ENCODE measurements around the gene LMTK3. TPM values are rescaled to one million over a fixed set of nuclear protein-coding genes. Genes with fewer than 3 reads are reported as not detected.

LMTK3 gene
- total and polyA plus RNA-seq, 9 of the 15 experiments (the other 6 are each of a cell fraction or from before 2014, with no cell fraction given): 0.35 to 12.3 (median 2.0) TPM; not detected in 2

DNA sequence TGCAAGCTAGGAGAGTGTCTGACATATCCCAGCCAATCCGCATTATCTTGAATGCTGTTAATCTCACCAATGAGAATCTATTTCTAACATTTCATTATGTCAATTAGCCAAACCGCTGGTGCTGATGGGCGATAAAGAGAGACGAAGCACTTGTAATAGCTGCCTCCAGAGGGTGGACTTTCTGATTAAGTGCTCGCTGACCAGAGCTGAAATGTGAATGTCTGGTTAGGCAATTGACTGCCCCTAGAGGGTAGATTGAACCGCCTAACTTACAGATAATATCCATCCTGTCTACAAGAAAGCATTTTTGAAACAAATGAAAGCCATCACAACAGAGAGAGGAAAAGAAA lies 66.4 kb downstream of the LMTK3 start (continued):
- TF ChIP-seq PHTF2 (CRISPR knock-in tag; IDR thresholded peaks at IDR 0.05) (no peak), RBFOX2 (IDR thresholded peaks at IDR 0.05; ENCODE audit: low read depth, low read length) (no peak), GATA2 (CRISPR knock-in tag; IDR thresholded peaks at IDR 0.05) (peak; percentile 75), HNRNPL (IDR thresholded peaks at IDR 0.05; ENCODE audit: low read depth, low read length) (no peak), DACH1 (IDR thresholded peaks at IDR 0.05; ENCODE audit: partially characterized antibody) (peak; percentile 82), ZBED1 (IDR thresholded peaks at IDR 0.05) (peak; percentile 30; the same call in 1 of the 2 replicates), MYNN (IDR thresholded peaks at IDR 0.05) (peak; percentile 65; the same call in 1 of the 2 replicates), MYNN (CRISPR knock-in tag; IDR thresholded peaks at IDR 0.05) (no peak), TSC22D4 (tag; IDR thresholded peaks at IDR 0.05) (no peak), NRF1 (conservative IDR thresholded peaks at IDR 0.05 in 1 of 2, IDR thresholded peaks at IDR 0.05 in 1 of 2) (no peak), MNT (conservative IDR thresholded peaks at IDR 0.05) (no peak), SMAD2 (IDR thresholded peaks at IDR 0.05; ENCODE audit: low read depth, low read length) (no peak), CBFA2T3 (IDR thresholded peaks at IDR 0.05) (peak; percentile 48), MYC (IDR thresholded peaks at IDR 0.05; ENCODE audit: low read depth, low read length) (no peak), MYC (CRISPR knock-in tag; IDR thresholded peaks at IDR 0.05; ENCODE audit: borderline replicate concordance, low read depth) (no peak), KAT7 (CRISPR knock-in tag; IDR thresholded peaks at IDR 0.05; ENCODE audit: borderline replicate concordance) (no peak), THAP12 (CRISPR knock-in tag; IDR thresholded peaks at IDR 0.05) (no peak), STAT5A (IDR thresholded peaks at IDR 0.05; ENCODE audit: borderline replicate concordance, low read length) (no peak), SREBF2 (CRISPR knock-in tag; IDR thresholded peaks at IDR 0.05) (no peak), PHF8 (IDR thresholded peaks at IDR 0.05; ENCODE audit: borderline replicate concordance, low read length) (no peak), ZBTB8A (IDR thresholded peaks at IDR 0.05; ENCODE audit: partially characterized antibody) (peak; percentile 6), ZKSCAN3 (CRISPR knock-in tag; IDR thresholded peaks at IDR 0.05) (no peak), CBX5 (IDR thresholded peaks at IDR 0.05; ENCODE audit: borderline replicate concordance, low read depth) (no peak), RFX1 (IDR thresholded peaks at IDR 0.05) (no peak)
- TF ChIP-seq, protein P1, sequence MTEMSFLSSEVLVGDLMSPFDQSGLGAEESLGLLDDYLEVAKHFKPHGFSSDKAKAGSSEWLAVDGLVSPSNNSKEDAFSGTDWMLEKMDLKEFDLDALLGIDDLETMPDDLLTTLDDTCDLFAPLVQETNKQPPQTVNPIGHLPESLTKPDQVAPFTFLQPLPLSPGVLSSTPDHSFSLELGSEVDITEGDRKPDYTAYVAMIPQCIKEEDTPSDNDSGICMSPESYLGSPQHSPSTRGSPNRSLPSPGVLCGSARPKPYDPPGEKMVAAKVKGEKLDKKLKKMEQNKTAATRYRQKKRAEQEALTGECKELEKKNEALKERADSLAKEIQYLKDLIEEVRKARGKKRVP (CRISPR knock-in tag; IDR thresholded peaks at IDR 0.05): no peak
- TF ChIP-seq, protein P2, sequence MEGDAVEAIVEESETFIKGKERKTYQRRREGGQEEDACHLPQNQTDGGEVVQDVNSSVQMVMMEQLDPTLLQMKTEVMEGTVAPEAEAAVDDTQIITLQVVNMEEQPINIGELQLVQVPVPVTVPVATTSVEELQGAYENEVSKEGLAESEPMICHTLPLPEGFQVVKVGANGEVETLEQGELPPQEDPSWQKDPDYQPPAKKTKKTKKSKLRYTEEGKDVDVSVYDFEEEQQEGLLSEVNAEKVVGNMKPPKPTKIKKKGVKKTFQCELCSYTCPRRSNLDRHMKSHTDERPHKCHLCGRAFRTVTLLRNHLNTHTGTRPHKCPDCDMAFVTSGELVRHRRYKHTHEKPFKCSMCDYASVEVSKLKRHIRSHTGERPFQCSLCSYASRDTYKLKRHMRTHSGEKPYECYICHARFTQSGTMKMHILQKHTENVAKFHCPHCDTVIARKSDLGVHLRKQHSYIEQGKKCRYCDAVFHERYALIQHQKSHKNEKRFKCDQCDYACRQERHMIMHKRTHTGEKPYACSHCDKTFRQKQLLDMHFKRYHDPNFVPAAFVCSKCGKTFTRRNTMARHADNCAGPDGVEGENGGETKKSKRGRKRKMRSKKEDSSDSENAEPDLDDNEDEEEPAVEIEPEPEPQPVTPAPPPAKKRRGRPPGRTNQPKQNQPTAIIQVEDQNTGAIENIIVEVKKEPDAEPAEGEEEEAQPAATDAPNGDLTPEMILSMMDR (IDR thresholded peaks at IDR 0.05 in 2 of 3, conservative IDR thresholded peaks at IDR 0.05 in 1 of 3; ENCODE audit: insufficient read depth in 2 of 3, low read depth in 1 of 3, low read length in 3 of 3): peak; percentile 74 to 95 (median 83)
